B cell (primary cell): ENCODE results near the gene CADPS. TPM values are rescaled to one million over a fixed set of nuclear protein-coding genes. Genes with fewer than 3 reads are reported as not detected.
A peak's percentile ranks its signal among the peaks of the same experiment; 100 is the strongest.

Experiments
- ATAC-seq: fragments of 200-7000 bp; cut with Tn5 transposase; one replicate; pipeline ENCODE4 v1.10.0; 2021; ENCODE audit warnings: low read depth, mild to moderate bottlenecking, moderate number of reproducible peaks, moderate library complexity
- CTCF ChIA-PET: fragments of 350-600 bp; sonication (Branson Sonifier 250); formaldehyde crosslinking; loops from one replicate; lab custom pipeline; 2021; ENCODE audit warnings: antibody characterized with exemption, inconsistent platforms; lab: Charles Lee
- POLR2A ChIA-PET: fragments of 350-600 bp; sonication (Branson Sonifier 250); formaldehyde crosslinking; loops from one replicate; lab custom pipeline; 2021; ENCODE audit warnings: antibody characterized with exemption; lab: Charles Lee
- DNase-seq: peaks from one replicate; pipeline ENCODE4 v3.0.0; 2013
- H2AFZ ChIP-seq: 2 replicates; pipeline ENCODE4 v1.6.1; 2012; ENCODE audit warnings: mild to moderate bottlenecking, low read depth, low read length; ENCODE audit not compliant: insufficient read depth, poor library complexity, severe bottlenecking
- H3K27ac ChIP-seq, 2 donors: 1 replicate in 1 of 2; 2 replicates in 1 of 2; pipeline ENCODE4 v1.5.1; 2012 to 2013; ENCODE audit warnings: low read length in 2 of 2, mild to moderate bottlenecking in 2 of 2, moderate library complexity in 1 of 2
- H3K27me3 ChIP-seq, 4 experiments: fragments of 200-600 bp in 1 of 4; sonication (generic) in 1 of 4; replicated peaks in 1 of 4; 1 replicate in 2 of 4; 2 replicates in 2 of 4; pipeline versions ENCODE4 v1.6.1 to v1.7.0; 2013 to 2016; ENCODE audit warnings: low read length in 3 of 4, mild to moderate bottlenecking in 2 of 4, mixed read lengths in 1 of 4, moderate library complexity in 1 of 4; ENCODE audit not compliant: insufficient read depth in 4 of 4, control insufficient read depth in 3 of 4; ENCODE audit errors: control extremely low read depth in 1 of 4
- H3K36me3 ChIP-seq, 2 experiments: replicated peaks in 1 of 2; 1 replicate in 1 of 2; 2 replicates in 1 of 2; pipeline versions ENCODE4 v1.6.1 to v1.7.1; 2013; ENCODE audit warnings: low read length in 1 of 2; ENCODE audit not compliant: insufficient read depth in 2 of 2, control insufficient read depth in 1 of 2; ENCODE audit errors: control extremely low read depth in 1 of 2, extremely low read depth in 1 of 2
- H3K4me1 ChIP-seq, 2 donors: fragments of 200-600 bp in 1 of 2; sonication (generic) in 1 of 2; 1 replicate in 1 of 2; 2 replicates in 1 of 2; pipeline versions ENCODE4 v1.5.1 to v1.6.1; 2013 to 2017; ENCODE audit warnings: low read length in 2 of 2; ENCODE audit not compliant: control insufficient read depth in 2 of 2, insufficient read depth in 2 of 2
- H3K4me2 ChIP-seq: replicated peaks from 2 replicates; pipeline ENCODE3; 2012; ENCODE audit warnings: mild to moderate bottlenecking, low read depth, low read length; ENCODE audit not compliant: poor library complexity, severe bottlenecking
- H3K4me3 ChIP-seq, 5 experiments: fragments of 200-600 bp in 1 of 5; sonication (generic) in 1 of 5; 1 replicate in 3 of 5; 2 replicates in 2 of 5; pipeline versions ENCODE4 v1.5.1 to v1.7.0; 2011 to 2016; ENCODE audit warnings: low read length in 4 of 5, mild to moderate bottlenecking in 4 of 5, low read depth in 2 of 5, control low read depth in 1 of 5, moderate library complexity in 1 of 5; ENCODE audit not compliant: insufficient read depth in 1 of 5; ENCODE audit errors: control extremely low read depth in 1 of 5, extremely low read depth in 1 of 5
- H3K79me2 ChIP-seq: fragments of 200-600 bp; sonication (generic); one replicate; pipeline ENCODE4 v1.6.0; 2016; ENCODE audit warnings: low read length; ENCODE audit not compliant: control insufficient read depth, insufficient read depth
- H3K9ac ChIP-seq: fragments of 200-600 bp; sonication (generic); 2 replicates; pipeline ENCODE4 v1.6.1; 2017; ENCODE audit warnings: mild to moderate bottlenecking, low read length, moderate library complexity
- H3K9me3 ChIP-seq, 3 donors: one replicate each; pipeline versions ENCODE4 v1.6.1 to v1.7.1; 2013; ENCODE audit warnings: low read length in 2 of 3; ENCODE audit not compliant: control insufficient read depth in 2 of 3, insufficient read depth in 1 of 3; ENCODE audit errors: control extremely low read depth in 1 of 3
- H4K20me1 ChIP-seq: 2 replicates; pipeline ENCODE4 v1.6.0; 2012; ENCODE audit warnings: mild to moderate bottlenecking, low read length; ENCODE audit not compliant: insufficient read depth, control insufficient read depth, poor library complexity, severe bottlenecking
- H3K27ac Mint-ChIP-seq: one replicate; pipeline ENCODE4 v1.8.0; 2021; ENCODE audit warnings: mixed read lengths
- H3K27me3 Mint-ChIP-seq: one replicate; pipeline ENCODE4 v1.8.0; 2021; ENCODE audit warnings: mixed read lengths
- H3K4me1 Mint-ChIP-seq: one replicate; pipeline ENCODE4 v1.8.0; 2021; ENCODE audit warnings: mixed read lengths
- H3K4me3 Mint-ChIP-seq: one replicate; pipeline ENCODE4 v1.8.0; 2021; ENCODE audit warnings: mixed read lengths
- H3K9me3 Mint-ChIP-seq: one replicate; pipeline ENCODE4 v1.8.0; 2022; ENCODE audit warnings: mixed read lengths; ENCODE audit not compliant: insufficient read depth
- CTCF ChIP-seq: fragments of 200-600 bp; IDR thresholded peaks from one replicate; pipeline ENCODE4 v1.8.0; 2022; ENCODE audit warnings: antibody characterized with exemption, mild to moderate bottlenecking
- EZH2 ChIP-seq: IDR thresholded peaks from 2 replicates; pipeline ENCODE4 v1.6.1; 2012; ENCODE audit warnings: borderline replicate concordance, low read depth, mild to moderate bottlenecking, moderate library complexity, low read length; ENCODE audit not compliant: insufficient read depth, poor library complexity, severe bottlenecking
- WGBS: methylation state at CpG from one replicate; pipeline ENCODE4 v1.1.5; 2013; ENCODE audit warnings: missing lambda C conversion rate; ENCODE audit not compliant: insufficient coverage; 5-methylcytosine and 5-hydroxymethylcytosine counted together
- intact Hi-C: fragments of 100-400 bp; cut with micrococcal nuclease; formaldehyde crosslinking; loops from one replicate; pipeline ENCODE4 v1.10.0; 2022
- polyA plus RNA-seq: library from polyadenylated mRNA; depleted of rRNA; stranded (reverse); fragments of >200 nt; gene quantifications from 2 replicates; pipeline ENCODE4 v1.2.3, GENCODE V29; 2012
- total RNA-seq, 2 donors: library from RNA; stranded (reverse); fragments of 120-200 nt in 1 of 2; gene quantifications; 1 replicate in 1 of 2; 2 replicates in 1 of 2; pipeline versions ENCODE4 v1.2.3 to v1.2.4, GENCODE V29; 2013 to 2022

The CADPS gene
- total and polyA plus RNA-seq, 2 donors (not counting 1 experiment from before 2014, with no cell fraction given) = 0.16 to 0.22 TPM

- Histone ChIP-seq H3K9me3 (peaks cover 0 to 19% (median 0%) of the 10 kb centered on the region in 3 donors), H3K36me3 (no peaks in the 10 kb centered on the region), H4K20me1 (no peaks in the 10 kb centered on the region), H3K79me2 (no peaks in the 10 kb centered on the region), H3K4me2 (no peak overlapping the region), H3K27ac (no peak overlapping the region), H3K9ac (no peak overlapping the region), H3K4me1 (no peaks in the 10 kb centered on the region), H3K4me3 (no peak overlapping the region), H3K27me3 (peaks cover 0 to 20% (median 18%) of the 10 kb centered on the region in 4 experiments), H2AFZ (no peak overlapping the region)
- Mint-ChIP-seq H3K9me3 (no peaks in the 10 kb centered on the region), H3K27ac (no peak overlapping the region), H3K4me1 (no peaks in the 10 kb centered on the region), H3K27me3 (peaks cover 46% of the 10 kb centered on the region), H3K4me3 (no peak overlapping the region)
- 7% methylated on average over 12 of the region's 17 CpGs for WGBS
- TF ChIP-seq CTCF (no peak), EZH2 (no peak)
- POLR2A ChIA-PET = no interaction called here
- CTCF ChIA-PET = no interaction called here
- DNase-seq (no peak), ATAC-seq (no peak)
- intact Hi-C loops = no loop called here
Measured at GRCh38 chr3:62876064-62876463, 848 bp upstream of the CADPS start.

- Histone ChIP-seq H4K20me1 (no peaks in the 10 kb centered on the region), H3K9me3 (peaks cover 0 to 19% (median 0%) of the 10 kb centered on the region in 3 donors), H2AFZ (peak overlapping the region; percentile 6), H3K27ac (no peak overlapping the region), H3K27me3 (peaks cover 0 to 20% (median 18%) of the 10 kb centered on the region in 4 experiments), H3K4me2 (no peak overlapping the region), H3K9ac (no peak overlapping the region), H3K4me1 (no peaks in the 10 kb centered on the region), H3K4me3 (no peak overlapping the region), H3K79me2 (no peaks in the 10 kb centered on the region), H3K36me3 (no peaks in the 10 kb centered on the region)
- Mint-ChIP-seq H3K27ac (no peak overlapping the region), H3K9me3 (no peaks in the 10 kb centered on the region), H3K4me1 (no peaks in the 10 kb centered on the region), H3K27me3 (peaks cover 46% of the 10 kb centered on the region), H3K4me3 (no peak overlapping the region)
- DNase-seq (no peak), ATAC-seq (no peak)
- ChIA-PET CTCF (no interaction called here), POLR2A (no interaction called here)
- TF ChIP-seq EZH2 (no peak), CTCF (no peak)
- intact Hi-C loops = no loop called here
- no CpG with 5 or more reads among the region's 18 CpGs for WGBS
Measured at GRCh38 chr3:62875558-62876002, 364 bp upstream of the CADPS start.
